Measurements from ENCODE around the gene NDUFA6.

Gene NDUFA6

GRCh38 chr22:42065438-42066125 is 25.0 kb downstream of the NDUFA6 start:
- no peak overlapping the region for H3K27ac ChIP-seq (ENCODE audit: low read depth, low read length)
- no peak overlapping the region for H3K4me3 ChIP-seq (ENCODE audit: low read length)
- H3K36me3 ChIP-seq (ENCODE audit: control insufficient read depth, insufficient read depth, low read length), result peaks cover 26% of the 10 kb centered on the region
- H3K27me3 ChIP-seq (ENCODE audit: control insufficient read depth, insufficient read depth, low read length), result no peaks in the 10 kb centered on the region
- peaks cover 7% of the 10 kb centered on the region for H3K4me1 ChIP-seq (ENCODE audit: control insufficient read depth, insufficient read depth, low read length)
- H3K9ac ChIP-seq (ENCODE audit: low read length), result no peak overlapping the region

GRCh38 chr22:42064629-42065028 is 25.9 kb downstream of the NDUFA6 start:
- Histone ChIP-seq H3K4me3 (ENCODE audit: low read length) (no peak overlapping the region), H3K27me3 (ENCODE audit: control insufficient read depth, insufficient read depth, low read length) (no peaks in the 10 kb centered on the region), H3K4me1 (ENCODE audit: control insufficient read depth, insufficient read depth, low read length) (peaks cover 1% of the 10 kb centered on the region), H3K36me3 (ENCODE audit: control insufficient read depth, insufficient read depth, low read length) (peaks cover 33% of the 10 kb centered on the region), H3K27ac (ENCODE audit: low read depth, low read length) (no peak overlapping the region), H3K9ac (ENCODE audit: low read length) (no peak overlapping the region)

DNA sequence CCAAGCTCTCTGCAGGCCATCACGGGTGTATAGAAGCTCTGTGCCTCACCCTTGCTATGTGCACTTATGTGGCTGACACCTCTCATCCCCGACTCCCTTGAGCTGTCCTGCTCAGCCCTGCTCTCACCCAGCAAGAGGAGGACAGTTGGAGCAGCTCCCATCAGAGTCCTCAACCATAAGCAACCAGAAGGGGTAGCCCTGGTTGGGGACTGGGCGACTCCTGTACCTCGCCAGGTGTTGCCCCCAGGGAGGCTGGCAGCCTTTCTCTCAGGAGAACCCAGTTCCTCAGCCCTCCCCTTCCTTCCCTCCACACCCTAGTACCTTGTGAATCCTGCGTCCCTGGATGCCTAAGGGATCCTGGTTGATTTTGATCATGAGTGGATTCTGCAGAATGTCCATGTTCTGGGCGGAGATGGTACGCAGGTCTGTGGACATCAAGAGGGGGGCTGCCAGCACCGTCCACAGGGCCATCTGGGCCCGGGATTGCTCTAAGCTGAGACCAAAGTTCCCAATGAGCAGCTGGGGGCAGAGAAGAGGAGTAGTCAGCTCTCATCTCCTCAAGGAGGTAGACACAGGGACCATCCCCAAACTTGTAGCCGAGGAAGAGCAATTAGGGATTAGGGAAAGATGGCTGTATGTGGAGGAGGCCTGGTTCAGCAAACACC is 27.9 kb downstream of the NDUFA6 start:
- H3K4me3 ChIP-seq (ENCODE audit: low read length), result no peak overlapping the region
- no peak overlapping the region for H3K27ac ChIP-seq (ENCODE audit: low read depth, low read length)
- H3K4me1 ChIP-seq (ENCODE audit: control insufficient read depth, insufficient read depth, low read length), result no peaks in the 10 kb centered on the region
- H3K36me3 ChIP-seq (ENCODE audit: control insufficient read depth, insufficient read depth, low read length), result peaks cover 36% of the 10 kb centered on the region
- H3K9ac ChIP-seq (ENCODE audit: low read length), result no peak overlapping the region
- no peaks in the 10 kb centered on the region for H3K27me3 ChIP-seq (ENCODE audit: control insufficient read depth, insufficient read depth, low read length)

- no peaks in the 10 kb centered on the region for H3K27me3 ChIP-seq (ENCODE audit: control insufficient read depth, insufficient read depth, low read length)
- H3K9ac ChIP-seq (ENCODE audit: low read length), result no peak overlapping the region
- no peak overlapping the region for H3K27ac ChIP-seq (ENCODE audit: low read depth, low read length)
- H3K4me3 ChIP-seq (ENCODE audit: low read length), result no peak overlapping the region
- no peaks in the 10 kb centered on the region for H3K4me1 ChIP-seq (ENCODE audit: control insufficient read depth, insufficient read depth, low read length)
- peaks cover 30% of the 10 kb centered on the region for H3K36me3 ChIP-seq (ENCODE audit: control insufficient read depth, insufficient read depth, low read length)
Observed at GRCh38 chr22:42061041-42061440, 29.5 kb downstream of the NDUFA6 start.

DNA sequence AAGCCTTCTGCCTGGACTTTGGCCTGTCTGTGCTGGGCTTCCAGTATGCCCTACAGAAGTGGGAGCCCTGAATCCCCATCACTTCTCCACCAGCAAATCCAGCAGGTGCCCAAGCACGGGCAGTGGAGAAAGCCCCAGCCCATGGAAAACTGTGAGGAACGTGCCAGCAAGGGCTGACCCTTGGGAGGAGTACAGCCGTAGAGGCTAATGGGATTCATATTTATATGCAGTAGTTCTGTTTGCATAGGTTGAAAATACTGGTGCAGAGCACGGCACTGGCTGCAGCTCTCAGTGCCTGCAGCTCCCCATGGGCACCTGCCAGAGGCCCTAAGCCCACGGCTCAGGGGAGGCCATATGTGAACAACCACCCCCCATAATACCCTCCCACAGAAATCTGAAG is 30.1 kb downstream of the NDUFA6 start:
- peaks cover 30% of the 10 kb centered on the region for H3K36me3 ChIP-seq (ENCODE audit: control insufficient read depth, insufficient read depth, low read length)

DNA sequence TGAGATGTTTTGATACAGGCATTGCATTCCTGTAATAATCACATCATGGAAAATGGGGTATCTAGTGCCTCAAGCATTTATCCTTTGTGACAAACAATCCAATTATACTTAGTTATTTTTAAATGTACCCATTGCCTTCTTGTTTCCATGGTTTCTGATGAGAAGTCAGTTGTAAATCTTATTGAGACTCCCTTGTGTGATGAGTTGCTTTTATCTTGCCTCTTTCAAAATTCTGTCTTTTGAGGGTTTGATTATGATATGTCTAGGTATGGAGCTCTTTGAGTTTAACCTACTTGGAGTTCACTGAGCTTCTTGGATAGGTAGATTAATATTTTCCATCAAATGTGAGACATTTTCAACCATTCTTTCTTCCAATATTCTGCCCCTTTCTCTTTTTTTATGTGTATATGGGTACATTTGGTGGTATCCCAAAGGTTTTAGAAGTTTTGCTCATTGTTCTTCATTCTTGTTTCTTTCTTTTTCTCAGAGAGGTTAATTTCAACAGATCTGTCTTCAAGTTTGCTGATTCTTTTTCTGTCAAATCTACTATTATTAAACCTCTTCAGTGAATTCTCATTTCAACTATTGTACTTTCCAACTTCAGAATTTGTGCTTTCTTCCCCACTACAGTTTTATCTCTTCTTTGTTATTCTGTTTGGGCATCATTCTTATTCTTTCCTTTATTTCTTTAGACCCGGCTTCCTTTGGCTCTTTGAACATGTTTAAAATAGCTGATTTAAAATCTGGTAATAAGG is 33.6 kb downstream of the NDUFA6 start:
- no peaks in the 10 kb centered on the region for H3K4me1 ChIP-seq (ENCODE audit: control insufficient read depth, insufficient read depth, low read length)
- H3K9ac ChIP-seq (ENCODE audit: low read length), result no peak overlapping the region

More for the DNA sequence above, 30.1 kb downstream of the NDUFA6 start:
- no peak overlapping the region for H3K4me3 ChIP-seq (ENCODE audit: low read length)
- H3K27ac ChIP-seq (ENCODE audit: low read depth, low read length), result no peak overlapping the region
- no peaks in the 10 kb centered on the region for H3K27me3 ChIP-seq (ENCODE audit: control insufficient read depth, insufficient read depth, low read length)
- H3K4me1 ChIP-seq (ENCODE audit: control insufficient read depth, insufficient read depth, low read length), result no peaks in the 10 kb centered on the region
- no peak overlapping the region for H3K9ac ChIP-seq (ENCODE audit: low read length)

GRCh38 chr22:42052765-42053164 is 37.8 kb downstream of the NDUFA6 start:
- H3K4me1 ChIP-seq (ENCODE audit: control insufficient read depth, insufficient read depth, low read length), result no peaks in the 10 kb centered on the region
- no peak overlapping the region for H3K9ac ChIP-seq (ENCODE audit: low read length)
- H3K4me3 ChIP-seq (ENCODE audit: low read length), result no peak overlapping the region
- H3K36me3 ChIP-seq (ENCODE audit: control insufficient read depth, insufficient read depth, low read length), result no peaks in the 10 kb centered on the region
- no peaks in the 10 kb centered on the region for H3K27me3 ChIP-seq (ENCODE audit: control insufficient read depth, insufficient read depth, low read length)
- H3K27ac ChIP-seq (ENCODE audit: low read depth, low read length), result no peak overlapping the region

More for the DNA sequence above, 33.6 kb downstream of the NDUFA6 start:
- peaks cover 25% of the 10 kb centered on the region for H3K36me3 ChIP-seq (ENCODE audit: control insufficient read depth, insufficient read depth, low read length)
- no peaks in the 10 kb centered on the region for H3K27me3 ChIP-seq (ENCODE audit: control insufficient read depth, insufficient read depth, low read length)
- no peak overlapping the region for H3K27ac ChIP-seq (ENCODE audit: low read depth, low read length)
- no peak overlapping the region for H3K4me3 ChIP-seq (ENCODE audit: low read length)

DNA sequence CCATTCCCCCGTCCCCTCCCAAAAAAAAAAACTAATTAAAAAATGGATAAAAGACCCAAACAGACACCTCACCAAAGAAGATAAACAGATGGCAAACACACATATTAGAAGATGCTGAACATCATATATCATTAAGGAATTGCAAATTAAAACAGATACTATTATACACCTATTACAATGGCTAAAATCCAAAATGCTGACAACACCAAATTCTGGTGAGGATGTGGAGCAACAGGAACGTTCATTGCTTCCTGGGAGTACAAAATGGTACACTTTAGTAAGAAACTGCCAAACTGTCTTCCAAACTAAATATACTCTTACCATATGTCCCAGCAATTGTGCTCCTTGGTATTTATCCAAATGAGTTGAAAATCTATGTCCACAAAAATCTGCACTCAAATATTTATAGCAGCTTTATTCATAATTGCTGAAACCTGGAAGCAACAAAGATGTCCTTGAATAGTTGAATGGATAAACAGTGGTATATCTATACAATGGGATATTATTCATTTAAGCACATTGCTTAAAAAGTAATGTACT is 39.9 kb downstream of the NDUFA6 start:
- Histone ChIP-seq H3K27ac (ENCODE audit: low read depth, low read length) (no peak overlapping the region), H3K4me1 (ENCODE audit: control insufficient read depth, insufficient read depth, low read length) (no peaks in the 10 kb centered on the region), H3K4me3 (ENCODE audit: low read length) (no peak overlapping the region), H3K27me3 (ENCODE audit: control insufficient read depth, insufficient read depth, low read length) (no peaks in the 10 kb centered on the region), H3K9ac (ENCODE audit: low read length) (no peak overlapping the region), H3K36me3 (ENCODE audit: control insufficient read depth, insufficient read depth, low read length) (no peaks in the 10 kb centered on the region)

DNA sequence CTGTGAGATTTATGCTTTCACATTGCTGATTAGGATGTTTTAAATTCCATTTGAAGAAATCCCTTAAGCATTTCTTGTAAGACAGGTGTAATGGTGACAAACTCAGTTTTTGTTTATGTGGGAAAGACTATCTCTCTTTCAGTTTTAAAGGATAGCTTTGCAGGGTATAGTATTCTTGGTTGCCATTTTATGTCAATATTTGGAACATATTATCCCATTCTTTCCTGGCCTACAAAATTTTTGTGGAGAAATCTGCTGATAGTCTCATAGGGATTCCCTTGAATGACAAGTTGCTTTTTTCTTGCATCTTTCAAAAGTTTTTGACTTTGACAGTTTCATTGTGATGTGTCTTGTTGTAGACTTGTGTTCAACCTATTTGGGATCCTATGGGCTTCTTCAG is 48.8 kb downstream of the NDUFA6 start:
- Histone ChIP-seq H3K27me3 (ENCODE audit: control insufficient read depth, insufficient read depth, low read length) (no peaks in the 10 kb centered on the region), H3K4me1 (ENCODE audit: control insufficient read depth, insufficient read depth, low read length) (no peaks in the 10 kb centered on the region), H3K9ac (ENCODE audit: low read length) (no peak overlapping the region), H3K4me3 (ENCODE audit: low read length) (no peak overlapping the region), H3K27ac (ENCODE audit: low read depth, low read length) (no peak overlapping the region), H3K36me3 (ENCODE audit: control insufficient read depth, insufficient read depth, low read length) (no peaks in the 10 kb centered on the region)

DNA sequence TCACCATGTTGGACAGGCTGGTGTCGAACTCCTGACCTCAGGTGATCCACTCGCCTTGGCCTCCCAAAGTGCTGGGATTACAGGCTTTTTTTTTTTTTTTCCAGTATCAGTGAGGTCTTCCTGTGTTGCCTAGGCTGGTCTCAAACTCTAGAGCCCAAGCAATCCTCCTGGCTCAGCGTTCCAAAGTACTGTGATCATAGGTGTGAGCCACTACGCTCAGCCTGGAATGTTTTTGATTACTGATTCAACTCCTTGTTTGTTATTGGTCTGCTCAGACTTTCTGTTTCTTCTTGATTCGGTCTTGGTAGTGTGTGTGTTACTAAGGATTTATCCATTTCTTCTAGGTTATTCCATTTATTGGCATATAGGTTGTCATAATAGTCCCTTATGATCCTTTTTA is 51.3 kb downstream of the NDUFA6 start:
- Histone ChIP-seq H3K36me3 (ENCODE audit: control insufficient read depth, insufficient read depth, low read length) (no peaks in the 10 kb centered on the region), H3K4me3 (ENCODE audit: low read length) (no peak overlapping the region)

More for the DNA sequence above, 51.3 kb downstream of the NDUFA6 start:
- Histone ChIP-seq H3K9ac (ENCODE audit: low read length) (no peak overlapping the region), H3K4me1 (ENCODE audit: control insufficient read depth, insufficient read depth, low read length) (no peaks in the 10 kb centered on the region), H3K27me3 (ENCODE audit: control insufficient read depth, insufficient read depth, low read length) (no peaks in the 10 kb centered on the region), H3K27ac (ENCODE audit: low read depth, low read length) (no peak overlapping the region)
